Activated CD4-positive, alpha-beta T cell treated with anti-CD3 and anti-CD28 coated beads for 1 hour (primary cell): ENCODE measurements around the gene ANXA6.
A peak's percentile ranks its signal among the peaks of the same experiment; 100 is the strongest.

Source experiments
- DNase-seq: peaks from one replicate; pipeline ENCODE4 v3.0.0-alpha.2; 2020

The ANXA6 gene

DNA sequence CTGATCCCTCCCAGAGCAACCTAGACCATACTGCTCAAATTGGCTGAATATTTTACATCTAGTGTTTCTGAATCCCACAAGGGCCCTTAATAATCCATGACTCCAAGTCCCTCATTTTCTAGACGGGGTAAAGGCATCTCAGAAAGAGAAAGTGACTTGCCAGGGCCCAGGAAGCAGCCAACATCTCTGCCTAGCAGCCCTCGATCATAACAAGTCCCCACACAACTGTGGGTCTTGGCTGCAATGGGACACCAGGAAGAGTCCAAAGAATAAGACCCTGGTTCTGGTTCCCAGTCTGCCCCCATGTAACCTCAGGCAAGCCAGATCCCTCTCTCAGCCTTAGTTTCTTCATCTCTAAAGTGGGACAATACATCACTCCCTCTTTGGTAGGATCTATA is 6.3 kb downstream of the ANXA6 start:
- no peak for DNase-seq

DNA sequence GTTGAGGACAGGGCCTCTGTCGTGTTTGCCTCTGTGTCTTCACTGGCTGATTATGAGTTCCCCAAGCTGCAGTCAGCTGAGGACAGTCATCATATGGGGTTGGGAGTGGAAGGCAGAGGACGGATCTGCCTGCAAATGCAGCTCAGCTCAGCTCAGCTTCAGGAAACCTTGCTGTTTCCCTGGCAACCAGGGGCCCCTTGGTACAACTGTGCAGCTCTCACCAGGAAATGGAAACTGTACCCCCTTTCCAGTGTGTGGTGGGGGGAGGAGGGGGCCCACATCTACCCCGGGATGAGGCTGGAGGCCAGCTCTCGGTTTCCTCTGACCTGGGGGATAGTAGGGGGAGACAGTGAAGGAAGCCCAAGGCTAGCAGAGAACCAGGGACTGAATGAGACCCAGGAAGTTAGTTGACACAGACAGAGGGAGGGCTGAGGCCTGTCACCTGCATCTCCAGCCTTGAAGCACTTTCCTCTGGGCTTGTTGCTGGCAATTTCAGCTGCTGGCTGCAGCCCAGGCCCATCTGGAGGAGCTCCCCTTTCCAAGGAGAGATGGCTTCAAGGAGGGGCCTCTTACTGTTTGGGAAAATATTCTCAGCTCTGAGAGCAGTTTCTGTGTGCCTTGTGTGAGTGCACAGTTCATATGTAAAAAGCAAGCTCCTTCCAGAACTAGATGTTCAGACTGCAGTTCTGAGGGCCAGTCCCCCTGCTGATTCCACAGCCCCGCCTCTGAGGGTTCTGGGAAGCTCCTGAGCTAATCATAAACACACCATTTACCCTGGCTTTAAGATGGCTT is 6.9 kb downstream of the ANXA6 start:
- peak; percentile 67 for DNase-seq

DNA sequence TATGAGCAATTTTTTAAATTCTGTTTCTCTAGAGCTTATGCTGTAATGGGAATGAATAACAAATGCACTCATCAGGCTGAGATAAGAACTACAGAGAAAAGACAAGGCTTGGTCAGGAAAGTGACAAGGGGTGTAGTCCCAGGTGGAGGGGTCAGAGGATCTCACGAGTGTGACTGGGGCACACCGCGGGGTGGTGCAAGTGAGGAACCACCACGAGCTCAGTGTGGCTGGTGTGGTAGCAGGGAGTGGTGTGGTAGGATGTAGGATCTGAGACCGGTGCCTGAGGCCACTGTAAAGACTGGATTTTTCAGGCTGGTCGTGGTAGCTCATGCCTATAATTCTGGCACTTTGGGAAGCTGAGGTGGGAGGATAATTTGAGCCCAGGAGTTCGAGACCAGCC is 9.0 kb downstream of the ANXA6 start:
- no peak for DNase-seq

DNA sequence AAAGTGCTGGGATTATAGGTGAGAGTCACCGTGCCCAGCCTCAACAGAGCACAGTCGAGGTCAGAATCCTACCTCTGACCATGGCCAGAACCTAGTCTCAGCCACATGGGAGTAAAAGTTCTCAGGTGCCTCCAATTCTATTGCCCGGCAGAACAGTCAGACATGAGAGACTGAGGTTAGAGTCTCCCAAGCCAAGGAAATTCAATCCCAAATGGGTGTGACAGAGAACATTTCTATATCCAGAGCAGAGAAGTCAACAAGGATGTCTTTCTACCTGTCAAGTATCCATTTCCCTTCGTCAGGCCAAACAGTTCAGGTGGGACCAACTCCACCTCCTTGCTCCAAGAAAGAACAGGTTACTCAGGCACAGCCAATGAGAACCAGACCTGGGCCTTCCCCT is 10.5 kb downstream of the ANXA6 start:
- DNase-seq, result no peak

DNA sequence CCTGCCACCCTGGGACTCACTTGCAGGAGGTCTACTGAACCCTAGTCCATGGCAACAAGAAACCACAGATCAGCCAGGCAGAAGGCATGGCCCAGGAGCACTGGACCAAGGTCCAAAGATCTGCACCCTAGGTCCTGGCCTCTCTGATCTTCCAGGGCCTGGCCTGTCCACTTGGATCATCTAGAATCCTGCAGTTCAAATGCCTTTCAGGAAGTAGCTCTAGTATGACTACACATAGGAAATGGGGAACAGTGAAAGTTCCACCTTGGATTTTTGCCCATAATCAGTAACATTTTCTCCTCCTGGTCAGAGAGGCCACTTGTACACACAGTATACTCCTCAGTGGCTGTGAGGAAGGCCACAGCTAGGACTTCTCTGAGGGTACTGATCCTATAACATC is 11.5 kb downstream of the ANXA6 start:
- DNase-seq, result no peak

DNA sequence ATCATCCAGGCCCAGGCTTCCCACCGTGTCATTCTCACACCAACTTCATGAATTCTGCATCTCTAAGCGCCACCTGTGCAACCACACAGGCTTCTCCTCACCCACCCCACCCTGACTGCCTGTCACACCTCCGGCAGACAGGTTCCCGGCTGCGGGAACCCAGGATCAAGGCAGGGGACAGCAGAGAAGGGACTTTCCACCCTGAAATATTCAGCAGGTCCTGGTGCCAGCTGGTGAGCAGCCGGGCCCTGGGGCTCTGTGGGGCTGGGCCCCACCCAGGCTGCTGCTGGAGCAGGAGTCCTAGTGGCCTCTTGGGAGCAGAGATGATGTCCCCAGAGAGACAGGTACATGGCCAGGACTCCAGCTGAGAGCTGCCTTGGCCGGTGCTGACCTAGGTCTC is 12.7 kb downstream of the ANXA6 start:
- DNase-seq, result no peak

DNA sequence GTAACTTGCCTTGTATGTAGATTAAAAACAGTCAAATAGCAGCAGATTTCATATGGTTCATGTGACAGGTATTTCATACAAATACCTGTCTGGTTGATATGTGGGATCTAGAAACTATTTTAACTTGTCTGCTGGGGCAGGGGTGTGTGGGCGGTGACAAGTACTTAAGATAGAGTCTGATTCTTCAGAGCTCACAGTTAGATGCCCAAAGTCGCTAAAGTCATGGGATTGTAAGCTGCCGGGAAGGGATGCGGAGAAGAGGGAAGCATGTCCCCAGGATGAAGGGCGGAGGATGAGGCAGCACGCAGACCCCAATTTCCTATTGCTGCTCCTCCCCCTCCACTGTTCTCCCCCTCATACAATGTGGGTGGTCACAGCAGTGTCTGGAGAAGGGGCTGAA is 13.3 kb downstream of the ANXA6 start:
- DNase-seq, result no peak

DNA sequence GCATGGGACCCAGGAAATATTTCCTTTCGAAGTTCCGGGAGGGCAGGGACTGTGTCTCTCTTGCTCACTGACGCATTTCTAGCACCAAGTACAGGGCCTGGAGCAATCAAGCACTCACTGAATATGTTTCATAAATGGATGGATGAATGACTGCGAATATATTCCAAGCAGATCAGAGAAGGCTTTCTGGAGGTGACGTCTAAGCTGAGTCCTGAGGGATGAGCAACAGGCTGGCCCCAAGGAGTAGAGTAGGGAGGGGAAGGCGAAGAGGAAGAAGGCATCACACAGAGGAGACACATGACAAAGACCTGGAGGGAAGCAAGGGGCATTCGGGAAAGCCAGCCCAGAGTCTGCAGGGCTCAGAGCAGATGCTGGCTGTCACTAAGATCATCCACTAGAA is 13.9 kb downstream of the ANXA6 start:
- DNase-seq, result no peak

DNA sequence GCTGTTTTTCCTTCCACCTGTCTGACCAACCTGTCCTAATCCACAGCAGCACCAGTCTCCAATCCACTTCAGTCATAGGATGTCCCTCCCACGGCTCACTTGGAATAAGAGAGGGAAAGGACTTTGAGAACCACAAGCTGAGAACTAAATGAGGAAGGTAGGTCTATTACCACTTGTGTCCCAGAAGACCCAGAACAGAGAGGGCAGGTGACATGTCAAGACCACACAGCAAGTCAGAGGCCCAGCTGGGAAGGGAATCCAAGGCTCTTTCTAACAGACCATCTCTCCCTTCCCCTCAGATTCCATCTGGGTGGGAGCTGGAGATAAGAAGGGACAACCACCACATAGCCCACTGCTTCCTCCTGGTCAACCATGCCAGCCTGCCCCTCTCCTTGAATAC is 14.6 kb downstream of the ANXA6 start:
- no peak for DNase-seq

DNA sequence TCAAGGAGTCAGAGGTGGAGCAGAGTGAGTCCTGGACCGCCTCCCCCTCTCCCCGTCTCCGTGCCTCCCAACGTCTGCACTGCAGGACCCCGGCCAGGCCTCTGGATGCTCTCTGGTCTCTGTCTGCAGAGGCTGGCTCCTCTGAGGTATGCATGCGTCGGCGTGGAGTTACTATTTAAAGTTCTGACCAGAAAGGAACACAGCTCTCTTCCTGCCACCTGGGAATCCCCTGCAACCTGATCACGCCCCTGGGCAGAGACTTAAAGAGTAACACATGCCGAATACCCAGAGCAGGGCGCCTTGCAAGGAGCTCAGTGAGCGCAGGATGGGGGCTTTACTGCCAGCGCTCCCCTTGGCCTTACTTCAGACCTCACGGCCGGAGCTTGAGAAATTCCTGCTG is 16.0 kb downstream of the ANXA6 start:
- DNase-seq, result peak; percentile 40

DNA sequence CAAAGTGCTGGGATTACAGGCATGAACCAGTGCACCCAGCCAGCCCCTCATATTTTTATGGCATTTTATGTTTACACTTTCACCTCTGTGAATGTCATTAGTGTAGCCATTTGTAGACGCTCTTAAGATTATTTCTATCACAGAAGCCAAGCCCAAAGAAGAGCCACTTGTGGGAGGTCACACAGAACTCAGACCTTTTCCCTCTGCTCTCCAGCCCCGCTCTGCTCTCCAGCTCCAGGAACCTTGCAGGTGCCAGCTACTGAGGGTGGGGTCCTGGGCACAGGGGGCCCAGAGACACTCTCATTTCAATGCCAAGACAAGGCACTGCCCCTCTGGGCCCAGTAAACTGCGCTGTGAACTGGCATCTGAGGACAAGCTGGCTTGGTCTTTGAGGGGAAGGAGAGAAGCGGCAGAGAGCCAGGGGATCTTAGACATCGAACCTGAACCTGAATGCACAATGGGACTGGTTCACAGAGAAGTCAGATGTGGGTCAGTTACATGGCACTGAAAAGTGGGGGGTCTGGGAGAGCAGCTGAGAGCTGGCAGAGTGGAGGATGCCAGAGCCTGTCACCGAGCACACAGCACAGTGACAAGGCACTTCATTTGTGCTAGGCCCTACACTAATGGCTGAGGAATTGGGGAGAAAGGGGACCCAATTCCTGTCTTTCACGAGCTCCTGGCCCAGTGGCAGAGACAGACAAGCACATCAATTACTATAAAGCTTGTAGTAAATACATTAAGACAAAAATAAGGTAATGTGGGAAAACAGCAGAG is 16.7 kb downstream of the ANXA6 start:
- no peak for DNase-seq

DNA sequence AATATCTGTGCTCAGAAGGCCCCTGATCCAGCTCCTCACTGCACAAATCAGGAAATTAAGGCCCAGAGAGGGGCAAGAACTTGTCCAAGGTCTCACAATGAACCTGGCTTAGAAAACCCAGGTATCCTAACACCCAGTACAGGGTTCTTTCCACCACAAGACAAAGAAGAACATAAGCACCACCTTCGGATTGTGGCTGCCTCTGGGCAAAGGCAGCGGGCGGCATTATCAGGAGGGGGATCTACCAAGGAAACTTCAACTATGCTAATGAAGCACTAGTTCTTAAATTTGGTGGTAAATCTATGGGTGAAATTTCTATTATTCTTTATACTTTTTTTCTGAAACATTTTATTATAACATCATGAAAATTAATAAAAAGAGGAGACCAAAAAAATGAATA is 17.9 kb downstream of the ANXA6 start:
- no peak for DNase-seq

DNA sequence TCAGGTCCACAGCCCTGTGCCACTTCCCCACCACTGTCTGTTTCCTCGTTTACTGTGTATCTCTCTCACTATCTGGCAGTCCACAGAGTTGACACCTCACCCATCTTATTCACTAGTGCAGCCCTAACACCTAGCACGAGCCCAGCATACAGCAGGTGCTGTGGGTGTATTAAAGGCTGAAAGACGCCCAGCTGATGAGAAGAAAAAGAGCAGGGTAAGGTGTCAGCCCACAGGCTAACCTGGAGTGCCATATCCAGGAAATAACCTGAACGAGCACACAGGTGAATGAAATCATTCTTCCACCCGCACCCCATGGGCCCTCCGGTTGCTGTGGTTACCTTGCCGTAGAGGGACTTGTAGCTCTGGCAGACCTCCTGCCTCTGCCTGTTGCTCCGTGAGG is 18.6 kb downstream of the ANXA6 start:
- no peak for DNase-seq

DNA sequence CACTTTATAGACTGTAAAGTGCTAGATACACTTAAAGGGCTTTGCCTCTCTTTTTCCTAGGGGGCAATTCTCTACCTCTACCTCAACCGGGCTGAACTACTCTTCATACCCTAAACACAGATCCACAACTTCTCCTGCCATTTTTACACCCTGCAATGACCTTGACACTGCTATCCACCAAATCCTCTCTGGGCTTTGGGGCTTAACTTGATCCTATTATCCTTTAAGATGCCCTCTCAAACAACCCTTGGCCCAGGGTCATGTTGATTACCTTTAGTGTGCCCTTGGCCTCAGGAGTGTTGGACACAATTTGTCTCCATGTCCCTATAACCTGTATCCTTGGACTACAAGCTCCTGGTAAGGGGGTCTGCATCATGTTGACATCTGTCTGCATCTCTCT is 19.5 kb downstream of the ANXA6 start:
- DNase-seq, result no peak

DNA sequence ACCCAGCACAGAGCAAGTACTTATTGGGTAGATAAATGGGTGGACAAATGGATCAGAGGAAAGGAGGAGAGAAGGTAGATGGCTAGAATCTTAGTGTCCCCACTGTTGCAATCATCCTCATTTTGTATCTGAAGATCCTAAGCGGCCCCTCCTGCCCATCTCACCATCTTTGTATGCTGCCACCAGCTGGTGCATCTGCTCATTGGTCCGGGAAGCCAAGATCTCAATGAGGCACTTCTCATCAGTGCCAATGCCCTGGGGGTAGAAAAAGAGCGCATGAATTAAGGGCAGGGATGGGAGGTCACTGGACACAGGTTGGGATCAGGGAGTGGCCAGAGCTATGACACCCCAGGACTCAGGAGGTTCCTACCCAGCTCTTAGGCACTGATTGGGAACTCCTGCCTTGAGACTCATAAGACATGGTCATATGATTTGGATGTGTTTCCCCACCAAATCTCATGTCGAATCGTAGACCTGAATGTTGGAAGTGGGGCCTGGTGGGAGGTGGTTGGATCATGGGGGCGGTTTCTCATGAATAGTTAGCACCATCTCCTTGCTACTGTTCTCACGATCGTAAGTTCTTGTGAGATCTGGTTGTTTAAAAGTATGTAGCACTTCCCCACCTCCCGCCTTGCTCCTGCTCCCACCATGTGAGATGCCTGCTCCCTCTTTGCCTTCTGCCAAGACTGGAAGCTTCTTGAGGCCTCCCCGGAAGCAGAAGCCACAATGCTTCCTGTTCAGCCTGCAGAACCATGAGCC is 20.3 kb downstream of the ANXA6 start:
- no peak for DNase-seq

DNA sequence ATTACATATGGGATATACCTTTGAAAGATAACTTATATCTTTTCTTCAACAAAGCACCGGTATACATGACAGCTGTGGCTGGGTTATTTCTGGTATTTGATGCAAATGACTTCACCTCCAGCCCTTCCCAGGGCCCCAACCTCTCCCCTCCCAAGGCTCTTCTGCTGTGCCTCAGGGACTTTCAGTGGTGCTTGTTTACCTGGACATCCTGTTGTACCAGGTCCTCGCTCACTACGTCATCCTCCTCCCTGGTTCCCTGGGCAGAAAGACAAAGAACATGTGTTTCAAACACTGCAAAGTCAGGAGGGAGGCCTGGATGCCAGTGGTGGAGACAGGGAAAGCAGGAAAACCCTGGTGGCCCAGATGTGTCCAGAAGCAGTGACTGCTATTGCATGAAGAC is 23.4 kb downstream of the ANXA6 start:
- no peak for DNase-seq

DNA sequence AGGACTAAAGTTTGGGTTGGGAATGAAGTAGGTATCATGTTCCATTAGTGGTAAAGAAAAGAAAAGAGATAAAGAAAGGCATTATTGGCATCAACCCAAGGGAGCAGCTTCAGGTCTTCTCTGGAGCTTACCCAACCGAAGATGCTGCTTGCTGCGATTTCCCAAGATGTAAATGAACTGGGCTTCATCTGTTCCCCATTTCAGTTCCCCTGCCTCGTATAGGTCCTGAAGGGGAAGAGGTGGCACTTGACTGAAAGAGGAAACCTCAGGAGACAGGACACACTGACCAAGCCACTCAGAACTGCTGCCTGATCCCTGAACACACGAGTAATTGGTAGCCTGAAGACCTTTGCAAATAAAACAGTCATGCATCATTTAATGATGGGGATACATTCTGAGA is 24.6 kb downstream of the ANXA6 start:
- no peak for DNase-seq

DNA sequence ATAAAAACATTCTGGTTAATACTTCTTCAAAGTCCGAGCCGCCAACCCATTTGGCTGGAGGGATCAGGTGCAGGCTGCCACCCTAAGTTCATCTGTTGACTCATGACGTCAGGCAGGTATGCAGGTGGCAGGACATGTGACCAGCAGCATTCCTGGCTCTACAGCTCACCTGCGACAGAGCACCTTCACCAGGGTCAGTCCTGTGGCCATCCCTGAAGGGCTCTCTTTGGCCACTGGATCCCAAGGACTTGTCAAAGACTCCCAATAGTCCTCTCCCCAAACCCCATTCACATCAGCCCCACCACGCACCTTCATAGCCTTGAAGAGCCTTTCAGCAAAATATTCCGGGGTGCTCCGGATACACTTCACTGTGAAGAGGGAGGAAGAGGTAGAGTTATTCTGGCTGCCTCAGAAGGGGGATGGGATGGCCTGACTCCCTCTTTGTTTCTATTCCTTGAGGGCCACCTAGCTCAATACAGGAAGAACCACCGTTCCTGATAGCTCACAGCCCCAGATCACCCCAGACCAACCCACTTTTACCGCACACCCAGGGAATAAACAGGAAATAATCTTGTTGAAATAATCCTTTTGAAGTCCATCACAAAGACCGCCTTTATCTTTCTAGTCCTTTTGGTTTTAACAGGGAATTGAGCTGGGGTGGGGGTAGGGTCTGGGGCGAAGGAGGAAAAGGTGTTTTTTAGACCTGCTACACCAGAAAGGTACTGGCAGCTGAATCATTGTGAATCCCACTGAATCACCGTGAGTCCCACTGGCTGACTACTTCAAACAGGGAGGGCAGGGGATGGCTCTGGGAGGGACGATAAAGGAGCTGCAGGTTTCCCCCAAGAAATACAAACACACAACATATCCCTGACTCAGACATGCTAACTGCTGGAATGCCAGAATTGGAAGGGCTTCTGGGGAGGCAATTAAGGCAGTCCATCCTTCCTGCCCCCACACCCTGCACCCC is 26.4 kb downstream of the ANXA6 start:
- no peak for DNase-seq

DNA sequence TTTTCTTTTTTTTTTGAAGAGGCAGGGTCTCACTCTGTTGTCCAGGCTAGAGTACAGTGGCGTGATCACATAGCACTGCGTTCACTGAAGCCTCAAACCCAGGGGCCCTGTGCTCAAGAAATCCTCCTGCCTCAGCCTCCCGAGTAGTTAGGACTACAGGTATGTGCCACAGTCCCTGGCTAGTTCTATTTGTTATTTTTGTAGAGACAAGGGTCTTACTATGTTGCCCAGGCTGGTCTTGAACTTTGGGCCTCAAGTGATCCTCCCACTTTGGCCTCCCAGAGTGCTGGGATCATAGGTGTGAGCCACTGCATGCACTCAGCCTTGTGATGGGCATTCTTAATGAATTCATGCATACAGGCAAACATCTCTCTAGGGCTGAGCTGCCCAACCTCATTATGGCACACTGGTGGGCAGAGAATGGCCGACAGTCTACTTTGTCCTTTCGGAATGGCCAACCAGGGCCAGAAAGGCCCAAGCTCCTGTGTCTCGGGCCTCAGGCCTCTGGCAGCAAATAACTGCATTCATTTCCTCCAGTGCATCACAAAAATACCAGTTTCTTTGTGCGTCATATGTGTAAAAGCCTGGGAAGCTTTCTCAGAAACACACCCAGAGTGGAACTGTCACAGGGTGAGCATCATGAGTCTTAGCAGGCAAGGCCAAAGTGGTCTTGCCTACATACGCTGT is 27.2 kb downstream of the ANXA6 start:
- no peak for DNase-seq

DNA sequence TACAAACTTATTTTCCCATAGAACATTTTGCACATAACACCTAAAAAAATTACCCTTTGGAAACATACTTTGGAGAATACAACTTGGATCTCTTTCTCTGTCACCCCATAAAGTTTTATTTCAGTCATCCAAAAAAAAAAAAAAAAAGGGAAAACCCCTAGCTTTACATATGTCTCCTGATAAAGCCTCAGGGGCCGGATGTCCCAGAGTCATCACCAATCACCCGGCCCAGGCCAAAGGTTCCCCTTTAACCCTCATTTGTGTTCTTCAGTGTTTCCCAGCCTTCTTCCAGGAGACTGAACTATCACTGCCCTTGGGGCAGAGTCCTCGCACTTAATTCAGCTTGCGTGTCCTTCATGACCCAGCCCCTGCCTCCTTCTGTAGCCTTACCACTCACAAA is 28.8 kb downstream of the ANXA6 start:
- DNase-seq, result no peak

DNA sequence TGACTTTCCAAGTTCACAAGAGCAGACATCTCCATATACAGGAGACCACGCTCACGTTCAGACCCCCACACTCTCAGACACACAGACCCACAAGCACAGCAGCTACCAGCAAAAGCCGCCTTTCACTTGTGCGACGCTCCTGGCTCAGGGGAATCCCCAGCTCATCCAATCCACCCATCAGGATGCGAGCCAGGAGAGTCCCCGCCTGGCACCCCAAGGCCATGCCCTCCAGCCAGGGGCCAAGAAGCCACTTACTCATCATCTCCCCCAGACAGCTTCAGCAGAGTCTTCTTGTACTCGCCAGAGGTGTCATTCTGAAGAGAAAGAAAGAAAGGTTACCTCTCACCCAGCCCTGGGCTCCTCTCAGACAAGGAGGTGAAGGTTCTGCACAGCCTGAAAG is 29.7 kb downstream of the ANXA6 start:
- DNase-seq, result no peak

DNA sequence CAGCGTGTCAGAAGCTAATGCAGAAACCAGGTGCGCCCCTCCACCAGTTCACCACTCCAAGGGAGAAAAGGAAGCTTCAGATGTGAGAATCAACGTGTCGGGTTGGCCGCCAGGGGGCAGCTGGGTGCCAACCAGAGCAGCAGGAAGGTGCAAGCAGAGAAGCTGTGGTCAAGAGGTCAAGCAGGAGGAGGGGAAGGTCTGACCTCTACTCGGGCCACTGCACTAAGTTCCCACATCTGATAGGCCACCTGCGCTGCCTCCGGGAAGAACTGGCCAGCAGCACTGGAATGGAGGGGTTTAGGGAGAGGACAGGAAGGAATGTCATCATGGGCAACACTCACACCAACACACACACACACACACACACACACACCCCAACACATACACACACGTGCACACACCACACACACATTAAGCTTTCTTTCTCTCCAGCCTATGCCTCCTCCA is 31.4 kb downstream of the ANXA6 start:
- peak; percentile 55 for DNase-seq
